ENCODE results near the gene COPG2. TPM values are rescaled to one million over a fixed set of nuclear protein-coding genes. Genes with fewer than 3 reads are reported as not detected.

Gene COPG2
- total RNA-seq, 1 donor from 2014 or later, result 167 TPM

- Histone ChIP-seq H3K4me1 (no peaks in the 10 kb centered on the region), H2AFZ (replicated peaks) (peak overlapping the region; percentile 85), H3K9me3 (ENCODE audit: low read depth) (no peaks in the 10 kb centered on the region), H3K4me3 (no peak overlapping the region), H3K27ac (no peak overlapping the region), H3K9ac (no peak overlapping the region), H3K4me2 (no peak overlapping the region), H3F3A (ENCODE audit: low read depth) (no peaks in the 10 kb centered on the region), H4K20me1 (ENCODE audit: low read depth) (no peaks in the 10 kb centered on the region), H3K79me2 (ENCODE audit: low read depth) (peaks cover under 1% of the 10 kb centered on the region), H3K27me3 (no peaks in the 10 kb centered on the region), H3K36me3 (no peaks in the 10 kb centered on the region)
- Mint-ChIP-seq H3K27me3 (ENCODE audit: insufficient read depth, low read depth) (peaks cover 16% of the 10 kb centered on the region), H3K36me3 (no peaks in the 10 kb centered on the region), H3K4me3 (no peak overlapping the region), H3K27ac (peak overlapping the region; percentile 59), H3K4me1 (peaks cover 11% of the 10 kb centered on the region), H3K9me3 (peaks cover 28% of the 10 kb centered on the region)
- DNase-seq (ENCODE audit: low spot score), result no peak
- TF ChIP-seq CTCF (IDR thresholded peaks at IDR 0.05), result no peak
- TF ChIP-seq EZH2phosphoT487 (IDR thresholded peaks at IDR 0.05), result no peak
- TF ChIP-seq EZH2 (IDR thresholded peaks at IDR 0.05), result no peak
Observed at GRCh38 chr7:130481898-130482297, 186.7 kb downstream of the COPG2 start.

GRCh38 chr7:130479716-130480400, 188.7 kb downstream of the COPG2 start:
- TF ChIP-seq EZH2phosphoT487 (IDR thresholded peaks at IDR 0.05) (no peak), EZH2 (IDR thresholded peaks at IDR 0.05) (no peak), CTCF (IDR thresholded peaks at IDR 0.05) (no peak)
- no peak overlapping the region for H3K4me2 ChIP-seq
- no peak overlapping the region for H2AFZ ChIP-seq (replicated peaks)
- Mint-ChIP-seq H3K27me3 (ENCODE audit: insufficient read depth, low read depth) (peaks cover 3% of the 10 kb centered on the region), H3K4me1 (peaks cover 29% of the 10 kb centered on the region), H3K27ac (no peak overlapping the region), H3K4me3 (no peak overlapping the region), H3K9me3 (peaks cover 23% of the 10 kb centered on the region), H3K36me3 (no peaks in the 10 kb centered on the region)
- H3K9me3 ChIP-seq (ENCODE audit: low read depth), result no peaks in the 10 kb centered on the region
- no peaks in the 10 kb centered on the region for H3K27me3 ChIP-seq
- H4K20me1 ChIP-seq (ENCODE audit: low read depth), result no peaks in the 10 kb centered on the region
- H3F3A ChIP-seq (ENCODE audit: low read depth), result no peaks in the 10 kb centered on the region
- H3K27ac ChIP-seq, result no peak overlapping the region
- H3K79me2 ChIP-seq (ENCODE audit: low read depth), result no peaks in the 10 kb centered on the region
- H3K4me1 ChIP-seq, result peaks cover 12% of the 10 kb centered on the region
- DNase-seq (ENCODE audit: low spot score), result no peak
- no peaks in the 10 kb centered on the region for H3K36me3 ChIP-seq
- H3K9ac ChIP-seq, result no peak overlapping the region
- no peak overlapping the region for H3K4me3 ChIP-seq

- DNase-seq (ENCODE audit: low spot score), result no peak
- H3K4me2 ChIP-seq, result no peak overlapping the region
- Mint-ChIP-seq H3K4me1 (peaks cover 29% of the 10 kb centered on the region), H3K27ac (peak overlapping the region; percentile 37), H3K9me3 (peaks cover 21% of the 10 kb centered on the region), H3K27me3 (ENCODE audit: insufficient read depth, low read depth) (peaks cover 3% of the 10 kb centered on the region), H3K4me3 (no peak overlapping the region), H3K36me3 (no peaks in the 10 kb centered on the region)
- H3K27ac ChIP-seq, result no peak overlapping the region
- H3K79me2 ChIP-seq (ENCODE audit: low read depth), result no peaks in the 10 kb centered on the region
- no peak overlapping the region for H3K9ac ChIP-seq
- H3K4me1 ChIP-seq, result peaks cover 12% of the 10 kb centered on the region
- no peaks in the 10 kb centered on the region for H3K27me3 ChIP-seq
- H4K20me1 ChIP-seq (ENCODE audit: low read depth), result no peaks in the 10 kb centered on the region
- no peak overlapping the region for H3K4me3 ChIP-seq
- TF ChIP-seq EZH2 (IDR thresholded peaks at IDR 0.05) (no peak), EZH2phosphoT487 (IDR thresholded peaks at IDR 0.05) (no peak), CTCF (IDR thresholded peaks at IDR 0.05) (no peak)
- no peaks in the 10 kb centered on the region for H3K9me3 ChIP-seq (ENCODE audit: low read depth)
- no peak overlapping the region for H2AFZ ChIP-seq (replicated peaks)
- H3K36me3 ChIP-seq, result no peaks in the 10 kb centered on the region
- H3F3A ChIP-seq (ENCODE audit: low read depth), result no peaks in the 10 kb centered on the region
Observed at GRCh38 chr7:130478991-130479390, 189.6 kb downstream of the COPG2 start.
